IMR-90 (cell line): ENCODE measurements around the gene CYP2B6. TPM values are rescaled to one million over a fixed set of nuclear protein-coding genes. Genes with fewer than 3 reads are reported as not detected.
A peak's percentile ranks its signal among the peaks of the same experiment; 100 is the strongest.
"Not testable (repeated sequence)": the region's sequence is repeated elsewhere in the genome, so short reads cannot be mapped to it uniquely, and the experiment has no call there.

Source experiments
- ATAC-seq: fragments of 200-7000 bp; cut with Tn5 transposase; 2 replicates; pipeline ENCODE4 v1.9.1; 2020; ENCODE audit warnings: low read depth, mild to moderate bottlenecking, moderate library complexity
- BruUV-seq: library from RNA; stranded (reverse); fragments of 400-500 nt; replicated peaks from 2 replicates; lab custom pipeline; 2021; lab: Mats Ljungman, UMichigan
- CTCF ChIA-PET: fragments of 300-600 bp; formaldehyde crosslinking; extraction: SDS; loops from one replicate; lab custom pipeline; 2021; ENCODE audit warnings: antibody characterized with exemption; lab: Yijun Ruan, JAX
- POLR2A ChIA-PET: fragments of 300-600 bp; sonication (Branson Sonifier 250); formaldehyde crosslinking; loops from one replicate; lab custom pipeline; 2022; ENCODE audit warnings: antibody characterized with exemption; ENCODE audit not compliant: unreplicated experiment; lab: Charles Lee
- DNase-seq: peaks from one replicate; pipeline ENCODE4 v3.0.0; 2013
- H2AFZ ChIP-seq: replicated peaks from 2 replicates; pipeline ENCODE3; 2013; ENCODE audit warnings: low read length, mild to moderate bottlenecking; ENCODE audit not compliant: poor library complexity
- H2AK5ac ChIP-seq: 2 replicates; pipeline ENCODE4 v1.6.1; 2013; ENCODE audit warnings: low read depth, low read length, inconsistent platforms
- H2AK9ac ChIP-seq: replicated peaks from 2 replicates; pipeline ENCODE3; 2013; ENCODE audit warnings: mild to moderate bottlenecking, low read depth, low read length, moderate library complexity; ENCODE audit not compliant: poor library complexity
- H2BK120ac ChIP-seq: 2 replicates; pipeline ENCODE4 v1.6.1; 2013; ENCODE audit warnings: low read depth, low read length, inconsistent platforms
- H2BK15ac ChIP-seq: 3 replicates; pipeline ENCODE4 v1.6.1; 2013; ENCODE audit warnings: low read depth, low read length, inconsistent platforms
- H2BK20ac ChIP-seq: 2 replicates; pipeline ENCODE4 v1.6.1; 2013; ENCODE audit warnings: low read depth, mild to moderate bottlenecking, inconsistent platforms, low read length, moderate library complexity
- H2BK5ac ChIP-seq: 2 replicates; pipeline ENCODE4 v1.6.1; 2013; ENCODE audit warnings: mild to moderate bottlenecking, low read depth, low read length, inconsistent platforms; ENCODE audit not compliant: poor library complexity, severe bottlenecking
- H3K14ac ChIP-seq: replicated peaks from 2 replicates; pipeline ENCODE4 v1.6.1; 2013; ENCODE audit warnings: low read depth, low read length, inconsistent platforms
- H3K18ac ChIP-seq: 2 replicates; pipeline ENCODE4 v1.6.1; 2013; ENCODE audit warnings: low read depth, low read length, control low read depth
- H3K23ac ChIP-seq: 2 replicates; pipeline ENCODE4 v1.6.1; 2013; ENCODE audit warnings: low read depth, low read length, inconsistent platforms
- H3K27ac ChIP-seq: 2 replicates; pipeline ENCODE4 v1.5.1; 2013; ENCODE audit warnings: mild to moderate bottlenecking, control low read depth, low read length; ENCODE audit not compliant: insufficient read depth
- H3K27me3 ChIP-seq: 2 replicates; pipeline ENCODE4 v1.6.1; 2013; ENCODE audit warnings: low read length; ENCODE audit not compliant: control insufficient read depth, insufficient read depth
- H3K36me3 ChIP-seq: 2 replicates; pipeline ENCODE4 v1.6.1; 2013; ENCODE audit warnings: low read length, mixed read lengths; ENCODE audit not compliant: control insufficient read depth, insufficient read depth
- H3K4ac ChIP-seq: 2 replicates; pipeline ENCODE4 v1.6.1; 2013; ENCODE audit warnings: low read depth, low read length, inconsistent platforms
- H3K4me1 ChIP-seq: 2 replicates; pipeline ENCODE4 v1.6.1; 2013; ENCODE audit warnings: low read length, mixed read lengths; ENCODE audit not compliant: control insufficient read depth, insufficient read depth
- H3K4me2 ChIP-seq: 2 replicates; pipeline ENCODE4 v1.6.1; 2013; ENCODE audit warnings: low read depth, mild to moderate bottlenecking, control low read depth, low read length, moderate library complexity
- H3K4me3 ChIP-seq: 2 replicates; pipeline ENCODE4 v1.5.1; 2013; ENCODE audit warnings: low read depth, mild to moderate bottlenecking, control low read depth, low read length, moderate library complexity; ENCODE audit not compliant: insufficient read depth
- H3K56ac ChIP-seq: 2 replicates; pipeline ENCODE4 v1.6.1; 2013; ENCODE audit warnings: low read length, inconsistent platforms; ENCODE audit not compliant: insufficient read depth; ENCODE audit errors: extremely low read depth
- H3K79me1 ChIP-seq, 2 experiments: 2 replicates each; pipeline ENCODE4 v1.6.1; 2013; ENCODE audit warnings: low read length in 2 of 2, inconsistent platforms in 1 of 2, low read depth in 1 of 2
- H3K9ac ChIP-seq: 2 replicates; pipeline ENCODE4 v1.6.1; 2013; ENCODE audit warnings: low read depth, low read length, control low read depth
- H3K9me1 ChIP-seq: 2 replicates; pipeline ENCODE4 v1.6.1; 2013; ENCODE audit warnings: low read length, inconsistent platforms; ENCODE audit not compliant: insufficient read depth
- H3K9me3 ChIP-seq: 2 replicates; pipeline ENCODE4 v1.6.1; 2013; ENCODE audit warnings: low read length; ENCODE audit not compliant: control insufficient read depth, insufficient read depth
- H4K20me1 ChIP-seq: 2 replicates; pipeline ENCODE4 v1.6.1; 2013; ENCODE audit warnings: low read length, inconsistent platforms; ENCODE audit not compliant: insufficient read depth
- H4K5ac ChIP-seq: 2 replicates; pipeline ENCODE4 v1.6.1; 2013; ENCODE audit warnings: mild to moderate bottlenecking, low read depth, low read length, control low read depth
- H4K8ac ChIP-seq, 2 experiments: 2 replicates each; pipeline ENCODE4 v1.6.1; 2013; ENCODE audit warnings: low read depth in 2 of 2, low read length in 2 of 2, control low read depth in 1 of 2, inconsistent platforms in 1 of 2
- H4K91ac ChIP-seq: 2 replicates; pipeline ENCODE4 v1.6.1; 2013; ENCODE audit warnings: low read depth, low read length, inconsistent platforms; ENCODE audit not compliant: insufficient read depth
- WGBS, 2 experiments: methylation state at CpG; one replicate each; pipeline versions ENCODE4 v1.1.5 to v1.1.7; 2013; ENCODE audit warnings: missing lambda C conversion rate in 2 of 2; ENCODE audit not compliant: insufficient read length in 1 of 2; ENCODE audit errors: extremely low coverage in 2 of 2; 5-methylcytosine and 5-hydroxymethylcytosine counted together
- dilution Hi-C: fragments of 300-500 bp; cut with HindIII; formaldehyde crosslinking; loops from one replicate; pipeline ENCODE4 v1.14.3; 2018; ENCODE audit warnings: low sequenced_read_pairs; ENCODE audit not compliant: unreplicated experiment
- in situ Hi-C: fragments of 300-500 bp; cut with MboI; formaldehyde crosslinking; loops from 3 replicates; pipeline ENCODE4 v1.14.3; 2019; ENCODE audit warnings: low sequenced_read_pairs, inconsistent platforms, mixed read lengths
- intact Hi-C: fragments of 100-400 bp; cut with micrococcal nuclease; formaldehyde crosslinking; loops from 2 replicates; pipeline ENCODE4 v1.10.0; 2022
- polyA plus RNA-seq, 3 experiments: library from polyadenylated mRNA; depleted of rRNA; stranded (reverse); fragments of >200 nt; gene quantifications; 2 replicates each; pipeline ENCODE4 v1.2.3, GENCODE V29; 2012; ENCODE audit warnings: low replicate concordance in 1 of 3
- total RNA-seq: library from RNA; depleted of rRNA; stranded (reverse); fragments of >200 nt; gene quantifications from 2 replicates; pipeline ENCODE4 v1.2.3, GENCODE V29; 2012

CYP2B6 gene
- total and polyA plus RNA-seq, 2 of the 4 experiments (the other 2 are of a cell fraction), result not detected

GRCh38 chr19:41045095-41045494 is 54.0 kb downstream of the CYP2B6 start:
- H4K5ac ChIP-seq, H2BK120ac ChIP-seq, H3K9me3 ChIP-seq, H3K23ac ChIP-seq, H3K9me1 ChIP-seq, H2BK20ac ChIP-seq, intact Hi-C loops, H3K27me3 ChIP-seq, H3K27ac ChIP-seq, H2AFZ ChIP-seq, dilution Hi-C loops, H2BK15ac ChIP-seq, H3K18ac ChIP-seq, H3K4ac ChIP-seq, in situ Hi-C loops, H4K91ac ChIP-seq, H3K56ac ChIP-seq, H3K79me1 ChIP-seq, H3K14ac ChIP-seq, H3K4me2 ChIP-seq, POLR2A ChIA-PET, H3K36me3 ChIP-seq, H3K4me3 ChIP-seq, H4K8ac ChIP-seq, H3K4me1 ChIP-seq, H2AK5ac ChIP-seq, H2AK9ac ChIP-seq, DNase-seq, H2BK5ac ChIP-seq, H3K9ac ChIP-seq, BruUV-seq, H4K20me1 ChIP-seq: not testable (repeated sequence)
- no CpG with 5 or more reads among the region's 1 CpG for WGBS, 2 experiments
- CTCF ChIA-PET, result interaction anchor here (1.1 kb wide), 1 partner anchor 10 kb away, joined by 6 read pairs; no protein-coding TSS in a partner anchor
- 0 out of 2 replicates have a peak, but pooled peaks have one; percentile 27 for ATAC-seq
